GM12878 (cell line): ENCODE measurements around the gene MTHFR. TPM values are rescaled to one million over a fixed set of nuclear protein-coding genes. Genes with fewer than 3 reads are reported as not detected.

Experiments
- ATAC-seq: fragments of 200-7000 bp; cut with Tn5 transposase; 3 replicates; pipeline ENCODE4 v1.9.1; 2020; ENCODE audit warnings: mild to moderate bottlenecking, moderate library complexity
- BruUV-seq: library from RNA; stranded (reverse); fragments of 400-500 nt; replicated peaks from 2 replicates; lab custom pipeline; 2021; lab: Mats Ljungman, UMichigan
- CTCF ChIA-PET: fragments of 300-600 bp; sonication (Branson Sonifier 250); formaldehyde crosslinking; extraction: SDS; loops from one replicate; lab custom pipeline; 2021; ENCODE audit warnings: inconsistent platforms; lab: Yijun Ruan, JAX
- POLR2A ChIA-PET: fragments of 350-600 bp; formaldehyde crosslinking; extraction: SDS; loops from one replicate; lab custom pipeline; 2021; ENCODE audit warnings: inconsistent platforms; lab: Charles Lee
- RAD21 ChIA-PET: fragments of 300-600 bp; sonication (Branson Sonifier 250); formaldehyde crosslinking; loops from one replicate; lab custom pipeline; 2023; ENCODE audit warnings: antibody characterized with exemption; ENCODE audit not compliant: unreplicated experiment; lab: Charles Lee
- SMC1A ChIA-PET: fragments of 300-600 bp; sonication (Branson Sonifier 250); formaldehyde crosslinking; loops from one replicate; lab custom pipeline; 2023; ENCODE audit not compliant: unreplicated experiment, uncharacterized antibody; lab: Charles Lee
- DNase-seq: peaks from one replicate; pipeline ENCODE4 v3.0.0-alpha.2; 2011; ENCODE audit warnings: low read depth, low spot score
- FAIRE-seq: peaks from 3 replicates; lab custom pipeline; 2011; peaks lifted over from hg19 to GRCh38; lab: Jason Lieb, UNC
- H2AFZ ChIP-seq: 2 replicates; pipeline ENCODE4 v1.6.0; 2011; ENCODE audit warnings: low read depth, low read length, control low read depth; ENCODE audit not compliant: control insufficient read depth
- H3K27ac ChIP-seq: 2 replicates; pipeline ENCODE4 v1.5.1; 2011; ENCODE audit warnings: control low read depth; ENCODE audit not compliant: control insufficient read depth, insufficient read depth
- H3K27me3 ChIP-seq, 2 experiments: replicated peaks in 1 of 2; 2 replicates each; pipeline versions ENCODE4 v1.6.0 to v1.6.1; 2011; ENCODE audit warnings: low read length in 1 of 2; ENCODE audit not compliant: control insufficient read depth in 2 of 2, insufficient read depth in 2 of 2
- H3K36me3 ChIP-seq, 2 experiments: 2 replicates each; pipeline ENCODE4 v1.5.1; 2011; ENCODE audit warnings: low read length in 1 of 2; ENCODE audit not compliant: control insufficient read depth in 2 of 2, insufficient read depth in 2 of 2
- H3K4me1 ChIP-seq: 2 replicates; pipeline ENCODE4 v1.6.1; 2011; ENCODE audit warnings: mild to moderate bottlenecking, low read length, moderate library complexity, mixed read lengths; ENCODE audit not compliant: control insufficient read depth, insufficient read depth
- H3K4me2 ChIP-seq: 2 replicates; pipeline ENCODE4 v1.6.0; 2011; ENCODE audit warnings: control low read depth; ENCODE audit not compliant: control insufficient read depth, insufficient read depth
- H3K4me3 ChIP-seq: fragments of 200-600 bp; sonication (generic); 2 replicates; pipeline ENCODE4 v1.5.1; 2016
- H3K79me2 ChIP-seq: 2 replicates; pipeline ENCODE4 v1.6.0; 2011; ENCODE audit warnings: low read length; ENCODE audit not compliant: control insufficient read depth, insufficient read depth
- H3K9ac ChIP-seq: 2 replicates; pipeline ENCODE4 v1.8.0; 2011; ENCODE audit warnings: low read length, control low read depth, mixed read lengths; ENCODE audit not compliant: control insufficient read depth, insufficient read depth
- H3K9me3 ChIP-seq: replicated peaks from 3 replicates; pipeline ENCODE4 v1.5.1; 2011; ENCODE audit warnings: mild to moderate bottlenecking, low read length; ENCODE audit not compliant: control insufficient read depth, insufficient read depth
- H4K20me1 ChIP-seq: 2 replicates; pipeline ENCODE4 v1.6.0; 2011; ENCODE audit not compliant: control insufficient read depth, insufficient read depth
- ATF3 ChIP-seq: IDR thresholded peaks from 2 replicates; pipeline ENCODE4 v1.6.1; 2011; ENCODE audit warnings: low read depth, mild to moderate bottlenecking, low read length, moderate library complexity, borderline replicate concordance; ENCODE audit errors: extremely low read depth
- BCL11A ChIP-seq: IDR thresholded peaks from 2 replicates; pipeline ENCODE4 v1.6.1; 2011; ENCODE audit warnings: low read depth, low read length
- BRCA1 ChIP-seq: IDR thresholded peaks from 2 replicates; pipeline ENCODE4 v1.6.1; 2011; ENCODE audit warnings: low read depth, low read length, improper control_type of control experiment
- CBX3 ChIP-seq: fragments of 200-600 bp; sonication (generic); IDR thresholded peaks from 2 replicates; pipeline ENCODE4 v1.6.1; 2016; ENCODE audit warnings: low read depth, borderline replicate concordance
- CHD4 ChIP-seq: fragments of 200-600 bp; sonication (generic); IDR thresholded peaks from 2 replicates; pipeline ENCODE4 v1.6.1; 2016; ENCODE audit warnings: mild to moderate bottlenecking
- GABPA ChIP-seq: IDR thresholded peaks from 2 replicates; pipeline ENCODE4 v1.6.1; 2014; ENCODE audit warnings: antibody characterized with exemption, low read depth, mild to moderate bottlenecking, inconsistent platforms
- JUND ChIP-seq: IDR thresholded peaks from 2 replicates; pipeline ENCODE4 v1.6.1; 2012; ENCODE audit warnings: low read depth, mild to moderate bottlenecking, low read length, improper control_type of control experiment, moderate library complexity
- MYC ChIP-seq: IDR thresholded peaks from 2 replicates; pipeline ENCODE4 v1.6.1; 2011; ENCODE audit warnings: mild to moderate bottlenecking, low read length, moderate library complexity, inconsistent platforms; ENCODE audit not compliant: insufficient read depth, insufficient replicate concordance, insufficient read length, severe bottlenecking
- NFIC ChIP-seq: IDR thresholded peaks from 2 replicates; pipeline ENCODE4 v1.6.1; 2012; ENCODE audit warnings: low read depth, mild to moderate bottlenecking, inconsistent platforms, low read length, moderate library complexity
- NR2C1 ChIP-seq: fragments of 450-650 bp; IDR thresholded peaks from 2 replicates; pipeline ENCODE4 v1.6.1; 2017; ENCODE audit warnings: antibody characterized with exemption, mild to moderate bottlenecking, moderate library complexity
- POU2F2 ChIP-seq: IDR thresholded peaks from 3 replicates; pipeline ENCODE4 v1.6.1; 2011; ENCODE audit warnings: low read depth, mild to moderate bottlenecking, low read length, borderline replicate concordance
- RELB ChIP-seq: fragments of 450-650 bp; IDR thresholded peaks from 2 replicates; pipeline ENCODE4 v1.6.1; 2017; ENCODE audit warnings: low read depth, mild to moderate bottlenecking, moderate library complexity
- RFX5 ChIP-seq: IDR thresholded peaks from 2 replicates; pipeline ENCODE4 v1.6.1; 2011; ENCODE audit warnings: low read depth, low read length, improper control_type of control experiment
- SMAD1 ChIP-seq: fragments of 450-650 bp; IDR thresholded peaks from 2 replicates; pipeline ENCODE4 v1.6.1; 2018; ENCODE audit warnings: mild to moderate bottlenecking, low read depth; ENCODE audit not compliant: partially characterized antibody
- YY1 ChIP-seq: IDR thresholded peaks from 2 replicates; pipeline ENCODE4 v1.6.1; 2011; ENCODE audit warnings: low read depth, mild to moderate bottlenecking, low read length
- ZBTB40 ChIP-seq: fragments of 450-650 bp; IDR thresholded peaks from 2 replicates; pipeline ENCODE4 v1.6.1; 2016; ENCODE audit warnings: mild to moderate bottlenecking, moderate library complexity, borderline replicate concordance
- ZZZ3 ChIP-seq: IDR thresholded peaks from 2 replicates; pipeline ENCODE4 v1.6.1; 2011; ENCODE audit warnings: low read depth; ENCODE audit not compliant: control insufficient read depth, insufficient read length
- WGBS: methylation state at CpG from one replicate; pipeline ENCODE4 v1.1.6; 2016; ENCODE audit warnings: low lambda C conversion rate; ENCODE audit not compliant: insufficient replicate concordance, insufficient coverage; ENCODE audit errors: missing lambda C conversion rate; 5-methylcytosine and 5-hydroxymethylcytosine counted together
- in situ Hi-C: fragments of 300-500 bp; cut with MboI; formaldehyde crosslinking; loops from 9 replicates; pipeline ENCODE4 v1.14.3; 2018; ENCODE audit warnings: mixed read lengths
- intact Hi-C: fragments of 100-400 bp; cut with micrococcal nuclease; formaldehyde crosslinking; loops from one replicate; pipeline ENCODE4 v1.14.2; 2022; ENCODE audit not compliant: unreplicated experiment
- polyA plus RNA-seq, 11 experiments: library from polyadenylated mRNA; depleted of rRNA in 4 of 11; unstranded in 6 of 11; stranded (reverse) in 5 of 11; fragments of >200 nt; fragmentation: Nextera tagmentation in 4 of 11; fragmentation: Illumina TruSeq in 1 of 11; extraction: Ambion mirVana in 4 of 11; extraction: Trizol in 1 of 11; gene quantifications; 1 replicate in 1 of 11; 2 replicates in 10 of 11; pipeline versions ENCODE4 v1.2.1 to v1.2.3, GENCODE V29; 2011 to 2016; ENCODE audit warnings: inconsistent platforms in 2 of 11, missing spikeins in 2 of 11, low read depth in 1 of 11
- total RNA-seq, 4 experiments: library from RNA; depleted of rRNA in 3 of 4; stranded (reverse); fragments of >200 nt in 3 of 4; fragmentation: Illumina TruSeq in 1 of 4; extraction: Trizol in 1 of 4; gene quantifications; 2 replicates each; pipeline versions ENCODE4 v1.2.1 to v1.2.3, GENCODE V29; 2013 to 2021

MTHFR gene
- total and polyA plus RNA-seq, 10 of the 15 experiments (the other 5 are each of a cell fraction or from before 2014, with no cell fraction given) = 1.0 to 16.8 (median 9.4) TPM

GRCh38 chr1:11735854-11736745, 69.7 kb downstream of the MTHFR start, which contains the start of gene AGTRAP:
TSS of gene AGTRAP (plus strand) at chr1:11736136. CDS start at chr1:11736209, 73 bp downstream.
- H3K9me3 ChIP-seq = no peaks in the 10 kb centered on the region
- H3K4me3 ChIP-seq = peak within 1 kb of the TSS; percentile 86
- H3K9ac ChIP-seq = peak within 1 kb of the TSS; percentile 70
- peak; percentile 31 for FAIRE-seq
- WGBS = 5% methylated on average over 49 of the region's 59 CpGs
- TSS peak; percentile 81 for BruUV-seq
- H3K79me2 ChIP-seq = no peaks in the 10 kb centered on the region
- no peaks in the 10 kb centered on the region for H3K36me3 ChIP-seq
- ChIA-PET POLR2A (interaction anchor here (0.5 to 0.6 kb wide), 2 partner anchors 80 to 307 kb away, joined by 3 to 4 read pairs; no protein-coding TSS in a partner anchor), CTCF (interaction anchor here (0.6 to 3.3 kb wide), 12 partner anchors 17 to 1226 kb away, joined by 3 to 17 read pairs (median 4); partner anchors contain the start of gene FBXO6), RAD21 (interaction anchor here (0.8 to 1.2 kb wide), 5 partner anchors 57 to 460 kb away, joined by 3 to 5 read pairs (median 4); no protein-coding TSS in a partner anchor), SMC1A (interaction anchor here (0.6 to 1.4 kb wide), 7 partner anchors 14 to 455 kb away, joined by 3 to 8 read pairs (median 3); partner anchors contain the start of genes CLCN6, FBXO6 and MTHFR)
- H2AFZ ChIP-seq = peak within 1 kb of the TSS; percentile 93
- peak within 1 kb of the TSS; percentile 35 for H3K27ac ChIP-seq
- in situ Hi-C loops = no loop called here
- peaks cover 10% of the 10 kb centered on the region for H3K4me1 ChIP-seq
- intact Hi-C loops = no loop called here
- ATAC-seq = peak; percentile 92
- H4K20me1 ChIP-seq = no peaks in the 10 kb centered on the region
- no peak for DNase-seq
- H3K27me3 ChIP-seq = no peaks in the 10 kb centered on the region
- H3K4me2 ChIP-seq = peak within 1 kb of the TSS; percentile 97
- TF ChIP-seq YY1 (0 out of 2 replicates have a peak, but pooled peaks have one; percentile 30), CBX3 (no peak), JUND (no peak), BRCA1 (no peak), NR2C1 (no peak), NFIC (no peak), RFX5 (no peak), MYC (no peak), ZBTB40 (no peak), SMAD1 (no peak), RELB (no peak), BCL11A (0 out of 2 replicates have a peak, but pooled peaks have one; percentile 1), GABPA (no peak), POU2F2 (no peak; the same call in 2 of the 3 replicates), ZZZ3 (no peak), CHD4 (no peak), ATF3 (peak; percentile 87)
